HCT116 (cell line): Measurements from ENCODE around the gene CIRBP. TPM values are rescaled to one million over a fixed set of nuclear protein-coding genes. Genes with fewer than 3 reads are reported as not detected.

Experiments used
- ATAC-seq: fragments of 200-7000 bp; cut with Tn5 transposase; 2 replicates; pipeline ENCODE4 v1.9.1; 2020; ENCODE audit warnings: mild to moderate bottlenecking, moderate library complexity
- BruUV-seq: library from RNA; stranded (reverse); fragments of 400-500 nt; replicated peaks from 2 replicates; lab custom pipeline; 2021; lab: Mats Ljungman, UMichigan
- CTCF ChIA-PET: fragments of 300-600 bp; sonication (Branson Sonifier 250); formaldehyde crosslinking; loops from one replicate; lab custom pipeline; 2021; ENCODE audit warnings: antibody characterized with exemption; lab: Charles Lee
- POLR2A ChIA-PET: fragments of 300-600, 350-600 bp; sonication (Branson Sonifier 250); formaldehyde crosslinking; loops from one replicate; lab custom pipeline; 2021; ENCODE audit warnings: antibody characterized with exemption; lab: Charles Lee
- RAD21 ChIA-PET, 2 experiments: fragments of 300-600 bp; sonication (Branson Sonifier 250); formaldehyde crosslinking; loops; one replicate each; lab custom pipeline; 2023; ENCODE audit warnings: low total read pairs in 2 of 2; ENCODE audit not compliant: uncharacterized antibody in 2 of 2, unreplicated experiment in 2 of 2, low non-redundant PET in 1 of 2; lab: Charles Lee
- DNase-seq: peaks from one replicate; pipeline ENCODE4 v3.0.0-alpha.2; 2010; ENCODE audit warnings: low read depth, low spot score
- H2AFZ ChIP-seq: fragments of 200-600 bp; shearing (Covaris generic), sonication (generic); 2 replicates; pipeline ENCODE4 v1.6.1; 2017; ENCODE audit warnings: low read depth, mixed run types, mixed read lengths, antibody characterized with exemption, low read length; ENCODE audit not compliant: poor library complexity, severe bottlenecking
- H3K27ac ChIP-seq: 2 replicates; pipeline ENCODE4 v1.5.1; 2012; ENCODE audit warnings: low read depth, low read length
- H3K27me3 ChIP-seq: fragments of 200-600 bp; sonication (generic); 2 replicates; pipeline ENCODE4 v1.6.1; 2016; ENCODE audit warnings: mixed run types, low read length, mixed read lengths; ENCODE audit not compliant: insufficient read depth
- H3K36me3 ChIP-seq, 2 experiments: fragments of 200-500 bp in 1 of 2; fragments of 200-600 bp in 1 of 2; sonication (Bioruptor generic) in 1 of 2; sonication (generic) in 1 of 2; 2 replicates each; pipeline versions ENCODE4 v1.5.1 to v1.6.1; 2014 to 2016; ENCODE audit warnings: low read length in 2 of 2, inconsistent platforms in 1 of 2, mixed read lengths in 1 of 2, mixed run types in 1 of 2; ENCODE audit not compliant: insufficient read depth in 2 of 2, control insufficient read depth in 1 of 2
- H3K4me1 ChIP-seq, 2 experiments: fragments of 200-600 bp in 1 of 2; sonication (generic) in 1 of 2; 2 replicates each; pipeline versions ENCODE4 v1.5.1 to v1.6.1; 2012 to 2017; ENCODE audit warnings: low read length in 2 of 2, inconsistent platforms in 1 of 2, mild to moderate bottlenecking in 1 of 2, mixed read lengths in 1 of 2, mixed run types in 1 of 2, moderate library complexity in 1 of 2; ENCODE audit not compliant: insufficient read depth in 2 of 2, control insufficient read depth in 1 of 2
- H3K4me2 ChIP-seq: fragments of 200-600 bp; sonication (generic); 2 replicates; pipeline ENCODE4 v1.6.1; 2017; ENCODE audit warnings: mixed run types, low read length, mixed read lengths
- H3K4me3 ChIP-seq, 2 experiments: fragments of 200-600 bp in 1 of 2; sonication (generic) in 1 of 2; replicated peaks in 1 of 2; 2 replicates each; pipeline ENCODE4 v1.5.1; 2011 to 2016; ENCODE audit warnings: low read length in 2 of 2, control low read depth in 1 of 2, low read depth in 1 of 2, mild to moderate bottlenecking in 1 of 2, mixed read lengths in 1 of 2, mixed run types in 1 of 2
- H3K79me2 ChIP-seq: fragments of 200-600 bp; sonication (generic); 2 replicates; pipeline ENCODE4 v1.6.1; 2017; ENCODE audit warnings: mild to moderate bottlenecking, mixed run types, low read length, moderate library complexity, mixed read lengths; ENCODE audit not compliant: insufficient read depth
- H3K9ac ChIP-seq: fragments of 200-600 bp; sonication (generic); 2 replicates; pipeline ENCODE4 v1.6.1; 2016; ENCODE audit warnings: low read length, mixed read lengths
- H3K9me2 ChIP-seq: fragments of 200-600 bp; sonication (generic), shearing (Covaris generic); 2 replicates; pipeline ENCODE4 v1.6.1; 2017; ENCODE audit warnings: mixed run types, mild to moderate bottlenecking, moderate library complexity; ENCODE audit not compliant: insufficient read depth
- H3K9me3 ChIP-seq, 2 experiments: fragments of 200-500 bp in 1 of 2; fragments of 200-600 bp in 1 of 2; sonication (Bioruptor generic) in 1 of 2; sonication (generic) in 1 of 2; 2 replicates each; pipeline ENCODE4 v1.6.1; 2014 to 2017; ENCODE audit warnings: low read length in 2 of 2, mixed read lengths in 2 of 2, inconsistent platforms in 1 of 2, low read depth in 1 of 2, mild to moderate bottlenecking in 1 of 2, mixed run types in 1 of 2, moderate library complexity in 1 of 2; ENCODE audit not compliant: control insufficient read depth in 1 of 2, insufficient read depth in 1 of 2
- H4K20me1 ChIP-seq: fragments of 200-600 bp; sonication (generic), shearing (Covaris generic); 2 replicates; pipeline ENCODE4 v1.6.1; 2017; ENCODE audit warnings: mixed run types, mild to moderate bottlenecking, moderate library complexity; ENCODE audit not compliant: insufficient read depth
- ATF3 ChIP-seq: IDR thresholded peaks from 2 replicates; pipeline ENCODE4 v1.6.1; 2012
- EGR1 ChIP-seq: IDR thresholded peaks from 2 replicates; pipeline ENCODE4 v1.6.1; 2012; ENCODE audit warnings: low read depth
- EZH2 ChIP-seq: fragments of 200-600 bp; sonication (generic); IDR thresholded peaks from 2 replicates; pipeline ENCODE4 v1.6.1; 2017; ENCODE audit warnings: antibody characterized with exemption, mixed run types
- EZH2phosphoT487 ChIP-seq: fragments of 200-600 bp; IDR thresholded peaks from 2 replicates; pipeline ENCODE4 v1.6.1; 2018; ENCODE audit warnings: antibody characterized with exemption, borderline replicate concordance
- MAX ChIP-seq: IDR thresholded peaks from 2 replicates; pipeline ENCODE4 v1.6.1; 2012
- POLR2A ChIP-seq: IDR thresholded peaks from 2 replicates; pipeline ENCODE4 v1.7.0; 2011; ENCODE audit warnings: borderline replicate concordance; ENCODE audit not compliant: insufficient read depth, insufficient read length; ENCODE audit errors: extremely low read depth
- POLR2AphosphoS5 ChIP-seq: IDR thresholded peaks from 2 replicates; pipeline ENCODE4 v1.6.1; 2011; ENCODE audit warnings: mild to moderate bottlenecking, low read depth, low read length, moderate library complexity
- RAD21 ChIP-seq: IDR thresholded peaks from 2 replicates; pipeline ENCODE4 v1.6.1; 2012; ENCODE audit warnings: low read depth, mild to moderate bottlenecking
- REST ChIP-seq: IDR thresholded peaks from 2 replicates; pipeline ENCODE4 v1.6.1; 2012; ENCODE audit warnings: low read depth
- SIN3A ChIP-seq: IDR thresholded peaks from 2 replicates; pipeline ENCODE4 v1.6.1; 2012; ENCODE audit warnings: low read depth
- TCF7L2 ChIP-seq: IDR thresholded peaks from 2 replicates; pipeline ENCODE4 v1.7.0; 2011; ENCODE audit warnings: borderline replicate concordance, inconsistent platforms; ENCODE audit not compliant: insufficient read depth, insufficient read length; ENCODE audit errors: extremely low read depth
- YY1 ChIP-seq: IDR thresholded peaks from 2 replicates; pipeline ENCODE4 v1.6.1; 2011; ENCODE audit warnings: low read length, low read depth, moderate library complexity, mild to moderate bottlenecking; ENCODE audit not compliant: insufficient replicate concordance; ENCODE audit errors: extremely low read depth
- ZNF274 ChIP-seq: fragments of 200-500 bp; sonication (Bioruptor generic); IDR thresholded peaks from 2 replicates; pipeline ENCODE4 v1.6.1; 2014; ENCODE audit warnings: mild to moderate bottlenecking, low read depth, low read length, inconsistent platforms
- intact Hi-C: fragments of 100-400 bp; cut with micrococcal nuclease; formaldehyde crosslinking; loops from 2 replicates; pipeline ENCODE4 v1.10.0; 2022
- total RNA-seq: library from RNA; stranded (reverse); gene quantifications from one replicate; pipeline ENCODE4 v1.2.1, GENCODE V29; 2021; ENCODE audit not compliant: unreplicated experiment

The CIRBP gene
- total RNA-seq, 1 experiment from 2014 or later = 276 TPM

- ATAC-seq (no peak), DNase-seq (no peak)
- no peak for TF ChIP-seq MAX
- H3K4me3 ChIP-seq = no peak overlapping the region
- H3K9me3 ChIP-seq = no peaks in the 10 kb centered on the region
- intact Hi-C loops = no loop called here
- no peak overlapping the region for H3K27ac ChIP-seq
- ChIA-PET CTCF (no interaction called here), POLR2A (no interaction called here), RAD21 (no interaction called here)
- H3K79me2 ChIP-seq = no peaks in the 10 kb centered on the region; the same call in 1 of the 2 replicates
- H4K20me1 ChIP-seq = no peaks in the 10 kb centered on the region
- peaks cover 0 to 7% of the 10 kb centered on the region in 2 experiments; a peak in 1 of 4 replicates for H3K36me3 ChIP-seq
- H3K4me1 ChIP-seq = peaks cover 5 to 22% of the 10 kb centered on the region in 2 experiments; a peak in 2 of 4 replicates
- no peaks in the 10 kb centered on the region for H3K27me3 ChIP-seq
- H3K9ac ChIP-seq = no peak overlapping the region
- H3K9me2 ChIP-seq = no peaks in the 10 kb centered on the region
- no peak overlapping the region for H3K4me2 ChIP-seq
- BruUV-seq = no TSS peak
- H2AFZ ChIP-seq = no peak overlapping the region
Observed at GRCh38 chr19:1282588-1283206, 13.6 kb downstream of the CIRBP start.

- Histone ChIP-seq H3K4me2 (no peak overlapping the region), H4K20me1 (no peaks in the 10 kb centered on the region), H3K27me3 (no peaks in the 10 kb centered on the region), H3K4me3 (no peak overlapping the region), H3K4me1 (peaks cover 5 to 22% of the 10 kb centered on the region in 2 experiments; a peak in 2 of 4 replicates), H3K27ac (no peak overlapping the region), H3K9ac (no peak overlapping the region), H3K36me3 (peaks cover 0 to 7% of the 10 kb centered on the region in 2 experiments; a peak in 1 of 4 replicates), H3K9me2 (no peaks in the 10 kb centered on the region), H3K9me3 (no peaks in the 10 kb centered on the region), H3K79me2 (no peaks in the 10 kb centered on the region; the same call in 1 of the 2 replicates), H2AFZ (no peak overlapping the region)
- ATAC-seq (no peak), DNase-seq (no peak)
- no TSS peak for BruUV-seq
- intact Hi-C loops = no loop called here
- ChIA-PET RAD21 (no interaction called here), POLR2A (no interaction called here), CTCF (no interaction called here)
- TF ChIP-seq EGR1 (no peak), POLR2AphosphoS5 (no peak), POLR2A (no peak), ATF3 (no peak), EZH2phosphoT487 (no peak), TCF7L2 (no peak), MAX (no peak), REST (no peak), RAD21 (no peak), EZH2 (no peak), ZNF274 (no peak), SIN3A (no peak), YY1 (no peak)
Observed at GRCh38 chr19:1283207-1283916, 14.2 kb downstream of the CIRBP start.
